HK-2 (cell line): ENCODE measurements around the gene RPP30.

Source experiments
- DNase-seq: peaks from one replicate; pipeline ENCODE4 v3.0.0-alpha.2; 2018; ENCODE audit not compliant: unreplicated experiment

The RPP30 gene

DNA sequence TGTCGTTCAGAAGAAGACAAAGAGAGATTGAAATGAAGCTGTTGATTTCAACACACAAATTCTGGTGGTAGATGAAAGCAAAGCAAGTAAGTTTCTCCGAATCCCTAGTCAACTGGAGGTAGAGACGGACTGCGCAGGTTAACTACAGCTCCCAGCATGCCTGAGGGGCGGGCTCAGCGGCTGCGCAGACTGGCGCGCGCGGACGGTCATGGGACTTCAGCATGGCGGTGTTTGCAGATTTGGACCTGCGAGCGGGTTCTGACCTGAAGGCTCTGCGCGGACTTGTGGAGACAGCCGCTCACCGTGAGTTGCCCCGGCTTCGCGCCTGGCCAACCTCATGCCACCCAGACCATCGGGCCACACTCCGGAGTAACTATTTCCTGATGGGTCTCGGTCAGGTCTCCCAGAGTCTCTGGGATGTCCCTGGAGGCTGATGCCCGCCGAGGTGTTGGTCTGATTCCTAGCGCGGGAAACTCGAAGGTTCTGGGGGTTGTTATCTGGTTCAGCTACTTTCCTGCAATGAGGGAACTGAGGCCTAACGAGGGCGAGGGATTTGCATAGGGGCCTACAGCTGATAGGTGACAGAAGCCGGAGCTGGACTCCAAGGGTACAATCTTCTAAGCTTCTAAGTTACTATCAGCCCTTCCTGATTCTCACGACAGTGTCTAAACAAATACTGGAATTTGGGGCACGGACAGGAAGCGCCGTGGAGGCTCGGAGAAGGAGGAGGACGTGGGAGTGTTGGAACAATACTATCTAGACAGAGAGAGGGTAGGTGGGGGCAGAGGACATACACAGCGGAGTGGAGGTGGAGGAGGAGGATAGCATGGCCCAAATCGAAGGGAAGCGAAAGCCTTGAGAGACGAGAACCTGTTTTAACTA, at the start of gene RPP30:
Gene RPP30, plus strand, starts transcription at position 209 of the 882 bp plus-strand sequence. Its CDS starts 13 bp downstream, at position 222.
- DNase-seq: peak; percentile 83

DNA sequence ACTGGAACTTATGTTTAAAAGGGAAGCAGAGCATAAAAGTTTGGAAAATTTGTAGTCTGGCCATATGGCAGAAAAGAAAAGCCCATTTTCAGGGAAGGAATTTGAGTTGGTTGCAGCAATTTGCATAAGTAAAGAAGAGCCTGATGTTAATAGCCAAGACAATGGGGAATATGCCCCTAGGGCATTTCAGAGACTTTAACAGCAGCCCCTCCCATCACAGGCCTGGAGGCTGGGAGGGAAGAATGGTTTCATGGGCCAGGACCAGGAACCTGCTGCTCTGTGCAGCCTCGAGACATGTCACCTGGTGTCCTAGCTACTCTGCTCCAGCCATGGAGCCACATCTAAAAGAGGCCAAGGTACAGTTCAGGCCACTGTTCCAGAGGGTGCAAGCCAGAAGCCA, 49.3 kb upstream of the RPP30 start:
- DNase-seq: no peak

DNA sequence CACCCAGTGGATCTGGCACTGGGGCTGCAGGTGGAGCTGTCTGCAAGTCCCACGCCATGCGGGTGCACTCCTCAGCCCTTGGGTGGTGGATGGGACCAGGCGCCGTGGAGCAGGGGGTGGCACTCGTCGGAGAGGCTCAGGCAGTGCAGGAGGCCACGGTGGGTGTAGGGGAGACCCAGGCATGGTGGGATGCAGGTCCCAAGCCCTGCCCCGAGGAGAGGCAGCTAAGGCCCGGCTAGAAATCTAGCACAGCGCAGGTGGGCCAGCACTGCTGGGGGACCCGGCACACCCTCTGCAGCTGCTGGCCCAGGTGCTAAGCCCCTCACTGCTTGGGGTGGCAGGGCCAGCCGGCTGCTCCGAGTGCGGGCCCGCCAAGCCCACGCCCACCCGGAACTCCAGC, 39.7 kb upstream of the RPP30 start:
- DNase-seq: no peak

DNA sequence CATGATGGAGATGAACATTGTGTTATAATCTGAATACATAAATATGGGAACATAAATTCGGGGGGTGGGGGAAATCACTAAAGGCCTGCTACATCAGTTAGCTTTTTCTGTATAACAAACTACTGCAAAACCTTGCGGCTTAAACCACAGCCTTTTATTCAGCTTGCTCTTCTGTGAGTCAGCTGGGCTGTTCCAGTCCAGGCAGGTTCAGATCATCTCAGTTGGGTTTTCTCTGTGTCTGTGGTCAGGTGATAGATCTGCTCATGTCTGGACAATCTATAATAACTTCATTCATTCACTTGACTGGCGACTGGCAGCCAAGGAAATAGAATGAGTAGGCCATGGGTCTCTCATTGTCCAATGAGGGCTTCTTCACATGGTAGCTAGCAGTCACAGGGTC, 37.4 kb upstream of the RPP30 start:
- DNase-seq: no peak

DNA sequence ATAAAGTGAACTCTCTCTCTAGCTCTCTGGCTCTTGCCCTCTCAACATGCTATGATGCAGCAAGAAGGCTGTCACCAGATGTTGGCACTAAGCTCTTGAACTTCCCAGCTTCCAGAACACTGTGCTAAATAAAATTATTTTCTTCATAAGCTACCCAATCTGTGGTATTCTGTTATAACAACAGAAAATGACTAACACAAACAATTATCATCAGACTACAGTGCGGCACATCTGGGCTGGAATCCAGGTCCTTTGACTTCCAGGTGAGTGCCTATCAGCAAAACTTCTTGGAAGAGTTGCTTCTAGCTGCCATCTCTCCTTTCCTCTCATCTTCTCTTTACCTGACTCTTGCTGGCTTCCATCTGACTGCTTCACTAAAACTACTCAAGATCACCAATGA, 34.3 kb upstream of the RPP30 start:
- no peak for DNase-seq

DNA sequence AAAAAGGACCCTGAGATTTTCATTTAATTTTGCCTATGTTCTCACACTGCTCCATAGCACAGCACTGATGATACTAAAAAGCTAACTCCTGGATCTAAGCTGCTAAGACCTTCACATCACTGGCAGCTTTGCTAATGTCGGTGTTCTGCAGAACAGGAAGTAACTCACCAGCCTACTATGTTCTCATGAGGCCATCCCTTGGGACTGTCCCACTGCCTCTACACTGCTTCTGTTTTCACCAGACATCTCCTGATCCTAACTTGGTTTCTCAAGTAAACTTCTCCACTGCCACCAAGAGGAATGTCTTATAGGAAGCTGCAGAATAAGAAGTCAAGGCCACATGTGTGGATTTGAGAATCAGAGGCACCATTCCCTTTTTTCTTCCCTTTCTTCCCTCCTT, 29.0 kb upstream of the RPP30 start:
- DNase-seq: no peak

DNA sequence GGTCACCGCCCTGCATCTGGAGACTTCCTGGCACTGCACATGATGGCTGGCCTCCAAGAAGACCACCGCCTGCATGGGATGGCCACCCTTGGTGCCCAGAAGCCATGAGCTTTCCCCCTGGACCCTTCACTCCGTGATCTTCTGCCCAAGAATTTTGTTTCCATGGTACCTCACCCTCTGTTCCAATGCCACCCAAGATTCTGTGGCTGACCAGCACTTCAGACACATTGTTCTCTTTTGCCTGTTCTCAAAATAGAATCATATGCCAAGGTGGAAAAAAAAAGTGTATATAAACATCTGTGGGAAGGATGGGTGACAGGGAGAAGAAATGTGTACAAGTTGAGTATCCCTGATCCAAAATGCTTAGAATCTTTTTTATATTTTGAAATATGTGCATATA, 26.0 kb upstream of the RPP30 start:
- DNase-seq: no peak

DNA sequence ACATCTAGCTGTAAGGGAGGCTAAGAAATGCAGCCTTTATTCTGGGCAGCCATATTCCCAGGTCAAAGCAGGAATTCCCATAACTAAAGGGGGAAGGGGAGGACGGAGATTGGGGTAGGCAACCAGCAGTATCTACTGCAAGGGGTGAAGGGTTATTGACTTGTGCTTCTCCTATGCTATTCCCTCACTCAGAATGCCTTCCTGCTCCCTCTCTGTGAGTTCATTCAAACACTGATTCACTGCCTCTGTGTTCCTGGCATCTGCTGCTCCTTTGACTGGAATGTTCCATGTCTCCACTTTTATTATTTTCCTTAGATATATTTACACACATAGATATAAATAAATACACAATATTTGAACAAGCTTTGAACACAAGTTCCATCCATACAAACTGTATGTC, 25.0 kb upstream of the RPP30 start:
- no peak for DNase-seq

DNA sequence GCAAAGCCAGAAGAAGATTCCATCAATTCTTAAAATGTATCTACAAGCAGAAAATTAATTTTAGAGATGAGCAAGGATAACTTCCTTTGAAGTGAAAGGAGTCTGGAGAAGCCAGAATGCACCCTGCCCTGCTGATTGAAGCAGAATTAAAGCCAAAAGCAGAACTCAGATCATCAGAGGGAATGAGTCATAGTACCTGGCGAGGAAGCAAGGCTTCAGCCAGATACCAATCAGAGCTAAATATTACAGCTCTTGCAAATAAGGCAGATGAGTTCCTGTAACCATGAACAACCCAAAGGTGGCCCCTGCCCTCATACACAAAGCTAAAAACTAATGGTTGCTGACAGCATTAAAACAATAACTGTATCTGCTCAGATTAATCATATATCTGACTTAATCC, 24.3 kb upstream of the RPP30 start:
- DNase-seq: no peak

DNA sequence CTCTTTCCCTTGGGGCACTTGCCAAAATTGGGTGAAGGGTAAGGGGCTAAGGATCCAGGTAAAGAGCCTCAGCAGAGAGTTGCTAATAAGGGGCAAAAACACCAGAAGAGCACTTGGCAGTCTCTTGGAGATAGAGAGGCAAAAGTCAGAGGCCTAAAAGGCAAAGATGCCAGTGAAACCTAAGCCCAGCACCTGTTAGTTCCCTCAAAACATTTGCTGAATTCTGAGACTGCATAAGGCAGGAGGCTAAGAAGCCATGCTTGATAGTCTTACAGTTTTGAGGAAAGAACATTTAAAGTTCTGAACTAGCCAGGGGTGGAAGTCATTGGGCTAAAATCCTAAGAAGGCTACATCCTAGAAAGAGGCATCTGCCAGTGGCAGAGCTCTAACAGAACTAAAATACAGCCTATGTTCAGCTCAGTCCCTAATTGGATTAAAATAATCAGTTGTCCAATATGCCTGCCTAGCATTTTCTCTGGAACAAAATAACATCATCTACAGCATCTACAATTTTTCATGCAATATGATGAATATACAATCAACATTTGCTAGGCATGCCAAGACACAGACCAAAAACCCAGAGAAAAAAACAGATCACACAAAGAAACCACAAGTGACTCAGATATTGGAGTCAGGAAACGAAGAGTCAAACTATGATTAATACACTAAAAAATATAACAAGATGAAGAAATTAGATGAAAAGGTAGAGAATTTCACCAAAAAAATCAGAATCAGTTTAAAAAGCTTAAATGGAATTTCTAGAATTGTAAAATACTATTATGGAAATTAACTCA, 21.6 kb upstream of the RPP30 start:
- no peak for DNase-seq

DNA sequence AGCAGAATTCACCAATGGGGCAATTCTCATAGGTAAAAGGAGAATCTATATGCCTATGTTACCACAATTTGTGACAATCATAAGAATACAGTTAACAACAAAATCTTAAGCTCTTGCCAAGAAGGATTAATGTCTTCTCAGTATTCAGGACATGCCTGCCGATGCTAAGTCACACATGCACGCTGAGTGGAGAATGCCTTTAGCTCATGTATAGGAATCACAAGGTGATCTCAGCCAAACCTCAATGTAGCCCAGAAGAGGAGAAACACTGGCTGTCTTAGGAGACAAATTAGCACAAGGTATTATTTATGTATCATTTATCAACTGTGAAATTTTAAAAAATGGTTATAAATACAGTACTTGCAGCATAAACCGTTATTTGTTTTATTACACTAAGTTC, 16.6 kb upstream of the RPP30 start:
- DNase-seq: no peak

DNA sequence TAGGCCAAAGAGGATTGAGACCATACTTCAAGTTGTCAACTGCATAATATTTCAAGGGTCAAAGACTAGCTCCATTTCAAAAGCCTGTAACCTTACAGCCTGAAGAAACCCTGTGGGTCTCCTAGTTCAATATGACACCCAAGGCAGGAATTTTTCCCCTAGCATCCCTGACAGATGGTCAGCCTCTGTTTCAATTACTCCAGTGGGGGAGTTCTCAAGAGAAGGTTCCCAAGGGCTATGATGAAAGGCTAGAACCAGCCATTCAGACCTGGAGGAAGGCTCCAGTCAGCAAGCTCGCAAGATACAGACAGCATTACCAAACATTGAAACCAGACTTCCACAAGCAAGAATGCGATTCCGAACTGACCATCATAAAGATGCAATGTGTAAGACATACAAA, 15.5 kb upstream of the RPP30 start:
- DNase-seq: no peak

DNA sequence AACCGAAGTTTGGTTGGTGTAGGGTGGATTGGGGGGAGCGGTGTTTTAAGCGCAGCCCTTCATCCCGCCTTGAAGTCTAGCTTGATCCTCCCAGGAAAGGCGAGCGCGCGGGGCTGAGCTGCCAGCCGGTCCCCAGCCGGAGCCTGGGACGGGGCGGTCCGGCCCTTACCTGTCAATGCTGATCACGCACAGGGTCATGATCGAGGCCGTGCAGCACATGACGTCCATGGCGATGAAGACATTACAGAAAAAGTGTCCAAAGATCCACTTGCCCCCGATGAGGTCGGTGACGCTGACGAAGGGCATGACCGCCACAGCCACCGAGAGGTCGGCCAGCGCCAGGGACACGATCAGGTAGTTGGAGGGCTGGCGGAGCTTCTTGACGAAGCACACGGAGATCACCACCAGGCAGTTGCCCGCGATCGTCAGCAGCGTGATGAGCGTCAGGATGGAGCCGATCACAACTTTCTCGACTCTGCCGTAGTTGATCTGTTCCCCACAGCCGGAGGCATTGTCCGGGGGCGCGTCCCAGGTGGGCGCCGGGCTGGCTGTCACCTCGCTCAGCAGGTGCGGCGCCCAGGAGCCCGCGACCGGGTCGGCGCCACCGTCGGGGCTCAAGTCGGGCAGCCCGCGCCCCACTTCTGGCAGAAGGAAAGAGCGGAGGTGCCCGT, 14.7 kb upstream of the RPP30 start:
- no peak for DNase-seq

DNA sequence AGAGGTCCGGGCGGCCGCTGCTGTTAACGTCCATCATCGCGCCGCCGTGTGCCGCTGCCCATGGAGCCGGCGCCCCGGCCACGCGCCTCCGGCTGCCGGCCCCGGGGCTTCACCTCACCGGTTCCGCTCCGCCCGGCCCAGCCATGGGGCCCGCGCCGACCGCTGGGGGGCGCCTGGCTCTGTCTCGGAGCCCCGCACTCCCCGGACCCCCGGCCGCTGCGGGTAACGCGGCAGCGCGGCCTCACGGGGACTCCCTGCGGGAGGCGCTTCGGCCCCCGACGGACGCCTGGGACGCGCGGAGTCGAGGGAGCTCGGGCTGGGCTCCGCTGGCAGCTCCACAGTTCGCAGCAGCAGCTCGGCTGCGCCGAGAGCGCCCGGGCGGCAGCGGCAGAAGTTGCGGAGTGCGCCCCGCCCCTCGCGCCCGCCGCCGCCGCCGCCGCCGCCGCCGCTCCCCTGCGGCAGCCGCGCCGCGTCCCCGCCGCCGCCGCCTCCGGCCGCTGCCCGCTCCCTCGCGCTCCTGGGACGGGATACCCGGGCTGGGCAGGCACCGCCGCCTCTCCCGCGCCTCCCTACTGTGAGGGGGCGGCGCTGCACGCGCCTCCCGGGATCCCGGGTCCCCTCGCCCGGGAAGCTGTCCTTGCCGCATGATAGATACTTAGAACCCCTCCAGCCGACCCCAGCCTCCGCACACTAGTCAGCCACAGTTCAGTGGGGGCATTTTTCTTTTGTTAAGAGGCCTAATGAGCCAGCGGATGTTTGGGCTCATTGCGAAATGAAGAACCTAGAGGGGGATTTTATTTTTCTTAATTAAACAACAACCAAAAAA, 13.9 kb upstream of the RPP30 start, which contains the start of gene HTR7:
Gene HTR7, minus strand, starts transcription at position 405 of the 826 bp plus-strand sequence. Its CDS starts 368 bp downstream, at position 37.
- peak; percentile 51 for DNase-seq

DNA sequence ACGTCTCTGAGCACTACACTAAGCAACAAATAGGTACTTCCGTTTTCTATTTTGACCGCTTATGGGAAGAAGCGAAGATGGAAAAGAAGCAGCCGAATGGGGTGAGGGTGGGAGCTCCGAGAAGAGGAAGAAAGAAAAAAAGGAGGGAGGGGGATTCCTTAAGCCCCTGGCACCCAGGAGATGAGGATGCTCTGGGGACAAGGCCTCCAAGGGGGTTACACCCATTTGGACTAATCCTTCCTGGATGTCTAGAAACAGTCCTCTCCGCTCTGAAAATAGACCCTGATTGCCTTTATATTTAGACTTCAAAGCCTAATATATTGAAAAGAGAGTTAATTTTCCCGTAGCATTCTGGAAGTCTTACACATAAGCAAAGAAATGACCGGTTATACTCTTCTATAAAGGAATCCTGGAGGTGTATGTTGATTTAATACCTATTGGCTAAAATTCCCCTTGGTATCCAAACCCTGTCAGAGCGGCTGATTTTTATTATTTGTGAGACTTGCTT, 13.3 kb upstream of the RPP30 start:
- no peak for DNase-seq

DNA sequence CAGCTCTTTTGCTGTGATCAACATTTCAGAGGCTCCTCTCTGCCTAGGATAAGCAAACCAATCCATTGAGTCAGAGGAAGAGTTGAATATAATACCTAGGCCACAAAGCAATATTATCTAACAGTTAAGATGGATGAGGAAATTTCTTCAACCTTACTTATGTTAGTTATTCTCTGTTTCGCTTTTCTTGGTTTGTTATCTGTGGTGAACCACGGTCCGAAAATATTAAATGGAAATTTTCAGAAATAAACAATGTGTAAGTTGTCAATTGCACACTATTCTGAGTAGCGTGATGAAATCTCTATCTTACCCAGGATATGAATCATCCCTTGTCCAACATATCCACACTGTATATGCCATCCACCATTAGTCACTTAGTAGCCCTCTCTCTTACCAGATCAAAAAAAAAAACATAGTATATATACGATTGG, 12.4 kb upstream of the RPP30 start:
- no peak for DNase-seq

DNA sequence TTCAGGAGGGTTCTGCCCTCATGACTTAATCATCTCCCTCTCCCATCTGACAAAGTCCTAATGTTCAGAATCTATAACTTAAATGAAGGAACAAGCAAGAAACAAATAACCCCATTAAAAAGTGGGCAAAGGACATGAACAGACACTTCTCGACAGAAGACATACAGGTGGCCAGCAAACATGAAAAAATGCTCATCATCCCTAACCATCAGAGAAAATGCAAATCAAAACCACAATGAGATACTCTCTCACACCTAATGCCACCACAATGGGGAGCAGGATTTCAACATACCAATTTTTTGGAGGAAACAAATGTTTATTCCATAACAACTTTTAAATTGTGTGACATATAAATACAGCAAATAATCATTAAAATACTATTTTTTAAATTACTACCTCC, 11.0 kb upstream of the RPP30 start:
- no peak for DNase-seq

DNA sequence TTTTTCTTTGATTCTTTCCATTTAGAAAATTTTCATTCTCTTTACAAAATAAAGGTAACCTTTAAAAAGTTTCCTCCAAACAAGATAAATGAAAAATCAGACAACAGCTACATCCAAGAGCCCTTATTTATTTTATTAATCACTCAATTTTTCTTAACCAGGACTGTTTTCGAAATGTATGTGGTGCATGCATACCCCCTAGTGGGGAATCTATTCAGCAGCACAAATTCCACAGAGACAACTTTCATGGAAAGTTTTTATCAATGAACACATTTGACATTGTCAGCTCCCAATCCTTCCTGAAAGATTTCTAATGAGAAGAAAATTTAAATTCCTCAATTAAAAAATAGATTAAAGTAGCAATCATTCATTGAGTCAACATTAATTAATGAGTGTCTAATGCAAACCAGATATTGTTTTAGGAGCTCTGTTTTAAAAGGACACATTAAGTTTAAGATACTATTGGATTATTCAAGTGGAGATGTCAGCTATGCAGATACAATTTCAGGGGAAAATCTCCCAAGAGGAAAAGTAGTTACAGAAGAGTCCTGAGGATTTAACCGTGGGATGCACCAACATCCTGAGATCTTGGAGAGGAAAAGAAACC, 8.8 kb upstream of the RPP30 start:
- no peak for DNase-seq

DNA sequence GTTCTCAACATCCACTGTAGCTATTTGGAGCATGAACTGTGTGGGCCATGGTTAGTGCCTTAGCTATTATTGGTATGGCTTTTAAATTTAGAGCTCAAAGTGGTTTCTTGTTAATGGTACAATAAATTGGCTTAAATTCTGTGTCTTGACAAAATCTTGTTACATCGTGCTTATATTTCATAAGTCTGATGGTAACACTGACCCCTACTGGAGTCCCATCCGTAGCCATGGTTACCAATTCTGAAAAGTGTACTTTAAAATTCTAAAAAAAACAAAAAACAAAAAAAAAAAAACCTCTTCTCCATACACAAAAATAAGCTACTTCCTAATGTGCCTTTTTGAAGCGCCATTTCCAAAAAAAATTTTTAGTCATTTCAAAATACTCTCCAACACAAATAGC, 6.4 kb upstream of the RPP30 start:
- no peak for DNase-seq

DNA sequence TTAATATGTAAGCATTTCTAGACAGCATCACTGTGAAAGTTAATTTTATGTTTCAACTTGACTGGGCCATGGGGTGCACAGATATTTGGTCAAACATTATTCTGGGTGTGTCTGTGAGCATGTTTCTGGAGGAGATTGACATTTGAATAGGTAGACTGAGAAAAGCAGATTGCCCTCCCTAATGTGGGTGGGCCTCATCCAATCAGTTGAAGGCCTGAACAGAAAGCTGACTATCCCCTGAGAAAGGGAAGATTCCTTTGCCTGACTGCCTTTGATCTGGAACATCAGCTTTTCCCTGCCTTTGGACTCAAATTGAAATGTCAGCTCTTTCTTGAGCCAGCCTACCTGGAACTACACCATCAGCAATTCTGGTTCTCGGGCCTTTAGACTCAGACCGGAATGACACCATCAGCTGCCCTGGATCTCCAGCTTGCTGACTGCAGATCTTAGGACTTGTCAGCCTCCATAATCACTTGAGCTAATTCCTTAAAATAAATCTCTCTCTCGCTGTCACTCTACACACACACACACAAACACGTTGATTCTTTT, 5.7 kb upstream of the RPP30 start:
- DNase-seq: no peak
